Caco-2 (cell line): ENCODE results near the gene KAT5. TPM values are rescaled to one million over a fixed set of nuclear protein-coding genes. Genes with fewer than 3 reads are reported as not detected.
"Not testable (repeated sequence)": the region's sequence is repeated elsewhere in the genome, so short reads cannot be mapped to it uniquely, and the experiment has no call there.

Source experiments
- BruUV-seq: library from RNA; stranded (reverse); fragments of 400-500 nt; replicated peaks from 2 replicates; lab custom pipeline; 2021; lab: Mats Ljungman, UMichigan
- CTCF ChIA-PET: fragments of 300-600 bp; sonication (Branson Sonifier 250); formaldehyde crosslinking; loops from one replicate; lab custom pipeline; 2022; ENCODE audit warnings: antibody characterized with exemption; lab: Charles Lee
- POLR2A ChIA-PET: fragments of 300-600 bp; sonication (Branson Sonifier 250); formaldehyde crosslinking; loops from one replicate; lab custom pipeline; 2022; ENCODE audit warnings: antibody characterized with exemption; lab: Charles Lee
- DNase-seq, 2 experiments: peaks; one replicate each; pipeline versions ENCODE4 v3.0.0 to v3.0.0-alpha.2; 2020 to 2022
- H3K27me3 ChIP-seq: replicated peaks from 2 replicates; pipeline ENCODE4 v1.6.0; 2011; ENCODE audit warnings: low read length; ENCODE audit not compliant: control insufficient read depth, insufficient read depth
- H3K36me3 ChIP-seq: 2 replicates; pipeline ENCODE4 v1.5.1; 2011; ENCODE audit warnings: low read length; ENCODE audit not compliant: control insufficient read depth, insufficient read depth
- H3K4me1 ChIP-seq: fragments of 250-450 bp; sonication (Bioruptor Pico); 2 replicates; pipeline ENCODE4 v1.5.1; 2020; ENCODE audit warnings: mild to moderate bottlenecking
- H3K4me3 ChIP-seq: 2 replicates; pipeline ENCODE4 v1.5.1; 2011; ENCODE audit warnings: low read depth, mild to moderate bottlenecking, control low read depth, low read length
- H3K9me3 ChIP-seq: fragments of 250-450 bp; sonication (Bioruptor Pico); 2 replicates; pipeline ENCODE4 v1.5.1; 2020; ENCODE audit warnings: mild to moderate bottlenecking, moderate library complexity
- H3K27ac Mint-ChIP-seq: one replicate; pipeline ENCODE4 v1.8.0; 2022; ENCODE audit warnings: mixed read lengths; ENCODE audit not compliant: unreplicated experiment
- H3K27me3 Mint-ChIP-seq: one replicate; pipeline ENCODE4 v1.8.0; 2022; ENCODE audit warnings: mixed read lengths; ENCODE audit not compliant: insufficient read depth, unreplicated experiment
- H3K36me3 Mint-ChIP-seq: one replicate; pipeline ENCODE4 v1.8.0; 2022; ENCODE audit warnings: mild to moderate bottlenecking, mixed read lengths; ENCODE audit not compliant: insufficient read depth, unreplicated experiment
- H3K4me1 Mint-ChIP-seq: one replicate; pipeline ENCODE4 v1.8.0; 2022; ENCODE audit warnings: low read depth, mixed read lengths; ENCODE audit not compliant: unreplicated experiment
- H3K4me3 Mint-ChIP-seq: one replicate; pipeline ENCODE4 v1.8.0; 2022; ENCODE audit warnings: mild to moderate bottlenecking, moderate library complexity, mixed read lengths; ENCODE audit not compliant: unreplicated experiment
- H3K9me3 Mint-ChIP-seq: one replicate; pipeline ENCODE4 v1.8.0; 2022; ENCODE audit warnings: mixed read lengths; ENCODE audit not compliant: unreplicated experiment
- intact Hi-C: fragments of 100-400 bp; cut with micrococcal nuclease; formaldehyde crosslinking; loops from one replicate; pipeline ENCODE4 v1.10.0; 2022; ENCODE audit not compliant: unreplicated experiment
- total RNA-seq: library from RNA; stranded (reverse); gene quantifications from 2 replicates; pipeline ENCODE4 v1.2.3, GENCODE V29; 2022
- TF ChIP-seq, protein P1 (sequence below), 2 experiments: fragments of 200-600 bp in 1 of 2; IDR thresholded peaks; 1 replicate in 1 of 2; 2 replicates in 1 of 2; pipeline versions ENCODE4 v1.5.1 to v1.8.0; 2011 to 2022; ENCODE audit warnings: antibody characterized with exemption in 1 of 2, control low read depth in 1 of 2, inconsistent platforms in 1 of 2, low read depth in 1 of 2, low read length in 1 of 2, mild to moderate bottlenecking in 1 of 2, moderate library complexity in 1 of 2; ENCODE audit not compliant: insufficient read depth in 1 of 2, severe bottlenecking in 1 of 2, unreplicated experiment in 1 of 2

Gene KAT5
- total RNA-seq, 1 experiment from 2014 or later = 70.1 TPM

DNA sequence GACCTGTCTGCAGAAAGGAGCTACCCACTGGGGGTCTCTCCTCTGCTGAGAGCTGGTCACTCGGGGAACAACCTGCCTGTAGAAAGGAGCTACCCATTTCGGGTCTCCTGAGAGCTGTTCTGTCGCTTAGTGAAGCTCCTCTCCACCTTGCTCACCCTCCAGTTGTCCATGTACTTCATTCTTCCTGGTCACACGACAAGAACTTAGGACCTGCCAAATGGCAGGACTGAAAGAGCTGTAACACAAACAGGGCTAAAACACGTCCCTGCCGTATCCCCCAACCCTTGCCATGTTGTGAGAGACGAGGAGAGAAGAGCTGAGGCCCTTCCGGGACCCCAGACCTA lies 32.6 kb downstream of the KAT5 start:
- H3K4me1 ChIP-seq = no peaks in the 10 kb centered on the region
- Mint-ChIP-seq H3K9me3 (no peaks in the 10 kb centered on the region), H3K4me3 (no peak overlapping the region), H3K36me3 (no peaks in the 10 kb centered on the region), H3K27me3 (peaks cover 4% of the 10 kb centered on the region), H3K27ac (no peak overlapping the region), H3K4me1 (no peaks in the 10 kb centered on the region)
- ChIA-PET CTCF (interaction anchor here (0.6 to 1.6 kb wide), 17 partner anchors 24 to 214 kb away, joined by 3 to 17 read pairs (median 5); partner anchors contain the start of genes CCDC85B, MUS81, OVOL1 and RNASEH2C), POLR2A (no interaction called here)
- TF ChIP-seq, protein P1, sequence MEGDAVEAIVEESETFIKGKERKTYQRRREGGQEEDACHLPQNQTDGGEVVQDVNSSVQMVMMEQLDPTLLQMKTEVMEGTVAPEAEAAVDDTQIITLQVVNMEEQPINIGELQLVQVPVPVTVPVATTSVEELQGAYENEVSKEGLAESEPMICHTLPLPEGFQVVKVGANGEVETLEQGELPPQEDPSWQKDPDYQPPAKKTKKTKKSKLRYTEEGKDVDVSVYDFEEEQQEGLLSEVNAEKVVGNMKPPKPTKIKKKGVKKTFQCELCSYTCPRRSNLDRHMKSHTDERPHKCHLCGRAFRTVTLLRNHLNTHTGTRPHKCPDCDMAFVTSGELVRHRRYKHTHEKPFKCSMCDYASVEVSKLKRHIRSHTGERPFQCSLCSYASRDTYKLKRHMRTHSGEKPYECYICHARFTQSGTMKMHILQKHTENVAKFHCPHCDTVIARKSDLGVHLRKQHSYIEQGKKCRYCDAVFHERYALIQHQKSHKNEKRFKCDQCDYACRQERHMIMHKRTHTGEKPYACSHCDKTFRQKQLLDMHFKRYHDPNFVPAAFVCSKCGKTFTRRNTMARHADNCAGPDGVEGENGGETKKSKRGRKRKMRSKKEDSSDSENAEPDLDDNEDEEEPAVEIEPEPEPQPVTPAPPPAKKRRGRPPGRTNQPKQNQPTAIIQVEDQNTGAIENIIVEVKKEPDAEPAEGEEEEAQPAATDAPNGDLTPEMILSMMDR (IDR thresholded peaks at IDR 0.05; ENCODE audit: insufficient read depth in 1 of 2, low read depth in 1 of 2, low read length in 1 of 2, severe bottlenecking in 1 of 2, unreplicated experiment in 1 of 2) = no peak
- no peak for DNase-seq
- H3K27me3 ChIP-seq = no peaks in the 10 kb centered on the region; the same call in none of the 2 replicates
- H3K9me3 ChIP-seq = no peaks in the 10 kb centered on the region
- no TSS peak for BruUV-seq
- H3K36me3 ChIP-seq = no peaks in the 10 kb centered on the region
- no peak overlapping the region for H3K4me3 ChIP-seq
- intact Hi-C loops = loop anchor here (1.0 kb wide), 1 partner anchor 74 kb away; no protein-coding TSS in a partner anchor

DNA sequence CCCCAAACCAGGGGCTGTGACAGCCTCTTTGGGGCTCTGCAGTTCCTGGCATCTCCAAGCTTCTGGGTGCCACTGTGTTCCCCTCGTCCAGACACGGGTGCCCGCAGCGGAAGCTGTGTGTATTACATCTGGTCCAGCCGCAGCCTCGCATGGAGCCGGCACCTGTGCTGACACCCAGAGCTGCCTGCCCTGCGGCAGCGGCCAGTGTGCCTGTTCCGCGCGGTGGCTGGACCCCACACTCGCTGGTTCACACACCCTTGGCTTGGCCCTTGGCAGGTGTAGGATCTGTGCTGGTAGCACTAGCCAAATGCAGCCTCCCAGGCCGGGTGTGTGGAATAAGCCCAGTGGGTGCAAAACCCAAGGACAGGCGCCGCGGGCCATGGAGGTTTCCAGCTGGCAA lies 33.0 kb downstream of the KAT5 start:
- no TSS peak for BruUV-seq
- H3K27ac Mint-ChIP-seq = no peak overlapping the region
- no peaks in the 10 kb centered on the region for H3K36me3 Mint-ChIP-seq
- Histone ChIP-seq H3K4me1 (no peaks in the 10 kb centered on the region), H3K9me3 (no peaks in the 10 kb centered on the region), H3K27me3 (no peaks in the 10 kb centered on the region; the same call in none of the 2 replicates), H3K4me3 (no peak overlapping the region), H3K36me3 (no peaks in the 10 kb centered on the region)
- peaks cover 4% of the 10 kb centered on the region for H3K27me3 Mint-ChIP-seq
- no peaks in the 10 kb centered on the region for H3K9me3 Mint-ChIP-seq
- TF ChIP-seq, protein P1 (IDR thresholded peaks at IDR 0.05; ENCODE audit: insufficient read depth in 1 of 2, low read depth in 1 of 2, low read length in 1 of 2, severe bottlenecking in 1 of 2, unreplicated experiment in 1 of 2) = no peak
- POLR2A ChIA-PET = no interaction called here
- no peaks in the 10 kb centered on the region for H3K4me1 Mint-ChIP-seq
- DNase-seq = no peak
- intact Hi-C loops = no loop called here
- no peak overlapping the region for H3K4me3 Mint-ChIP-seq
- CTCF ChIA-PET = interaction anchor here (0.6 to 1.6 kb wide), 17 partner anchors 24 to 213 kb away, joined by 3 to 17 read pairs (median 5); partner anchors contain the start of genes CCDC85B, MUS81, OVOL1 and RNASEH2C

DNA sequence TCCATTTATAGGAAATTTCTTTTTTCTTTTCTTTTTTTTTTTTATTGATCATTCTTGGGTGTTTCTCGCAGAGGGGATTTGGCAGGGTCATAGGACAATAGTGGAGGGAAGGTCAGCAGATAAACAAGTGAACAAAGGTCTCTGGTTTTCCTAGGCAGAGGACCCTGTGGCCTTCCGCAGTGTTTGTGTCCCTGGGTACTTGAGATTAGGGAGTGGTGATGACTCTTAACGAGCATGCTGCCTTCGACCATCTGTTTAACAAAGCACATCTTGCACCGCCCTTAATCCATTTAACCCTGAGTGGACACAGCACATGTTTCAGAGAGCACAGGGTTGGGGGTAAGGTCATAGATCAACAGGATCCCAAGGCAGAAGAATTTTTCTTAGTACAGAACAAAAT lies 50.1 kb downstream of the KAT5 start:
- H3K4me1 ChIP-seq, H3K9me3 Mint-ChIP-seq, H3K27ac Mint-ChIP-seq, BruUV-seq, H3K27me3 Mint-ChIP-seq, H3K4me1 Mint-ChIP-seq, intact Hi-C loops, H3K36me3 ChIP-seq, DNase-seq, POLR2A ChIA-PET, H3K36me3 Mint-ChIP-seq, CTCF ChIA-PET, H3K27me3 ChIP-seq, H3K9me3 ChIP-seq, H3K4me3 Mint-ChIP-seq, H3K4me3 ChIP-seq: not testable (repeated sequence)

DNA sequence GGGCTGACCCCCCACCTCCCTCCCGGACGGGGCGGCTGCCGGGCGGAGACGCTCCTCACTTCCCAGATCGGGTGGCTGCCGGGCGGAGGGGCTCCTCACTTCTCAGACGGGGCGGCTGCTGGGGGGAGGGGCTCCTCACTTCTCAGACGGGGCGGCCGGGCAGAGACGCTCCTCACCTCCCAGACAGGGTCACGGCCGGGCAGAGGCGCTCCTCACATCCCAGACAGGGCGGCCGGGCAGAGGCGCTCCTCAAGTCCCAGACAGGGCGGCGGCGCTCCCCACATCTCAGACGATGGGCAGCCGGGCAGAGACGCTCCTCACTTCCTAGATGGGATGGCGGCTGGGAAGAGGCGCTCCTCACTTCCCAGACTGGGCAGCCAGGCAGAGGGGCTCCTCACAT lies 50.8 kb downstream of the KAT5 start:
- H3K27me3 Mint-ChIP-seq, BruUV-seq, DNase-seq, H3K4me1 ChIP-seq, H3K9me3 ChIP-seq, H3K4me3 Mint-ChIP-seq, H3K36me3 ChIP-seq, H3K4me1 Mint-ChIP-seq, POLR2A ChIA-PET, H3K36me3 Mint-ChIP-seq, H3K27me3 ChIP-seq, H3K27ac Mint-ChIP-seq, H3K9me3 Mint-ChIP-seq, CTCF ChIA-PET, intact Hi-C loops, H3K4me3 ChIP-seq: not testable (repeated sequence)
